ENCODE data around the gene ADAM23. TPM values are rescaled to one million over a fixed set of nuclear protein-coding genes. Genes with fewer than 3 reads are reported as not detected.

ADAM23 gene
- total RNA-seq, 4 donors from 2014 or later, result 0.20 to 3.0 (median 0.65) TPM

GRCh38 chr2:206415618-206416243 lies 27.6 kb upstream of the ADAM23 start:
- WGBS, 2 donors, result 84 to 90% methylated on average over 11 to 13 of the region's 13 CpGs

GRCh38 chr2:206418968-206419367 lies 24.4 kb upstream of the ADAM23 start:
- 75 to 85% methylated on average over 2 of the region's 2 CpGs for WGBS, 2 donors
- no peak for DNase-seq
- no peaks in the 10 kb centered on the region for H3K9me3 ChIP-seq
- no peak for TF ChIP-seq CTCF (IDR thresholded peaks at IDR 0.05)
- TF ChIP-seq POLR2A (IDR thresholded peaks at IDR 0.05), result no peak
- no peak overlapping the region for H3K4me3 ChIP-seq (replicated peaks in 1 of 3)
- H3K36me3 ChIP-seq, result no peaks in the 10 kb centered on the region
- intact Hi-C loops (cut with DNase I), result no loop called here
- no peak overlapping the region for H3K27ac ChIP-seq
- H3K27me3 ChIP-seq, result no peaks in the 10 kb centered on the region
- no peaks in the 10 kb centered on the region for H3K4me1 ChIP-seq

More at GRCh38 chr2:206415618-206416243, 27.6 kb upstream of the ADAM23 start:
- no peaks in the 10 kb centered on the region for H3K36me3 ChIP-seq
- no peak for TF ChIP-seq CTCF (IDR thresholded peaks at IDR 0.05)
- TF ChIP-seq POLR2A (IDR thresholded peaks at IDR 0.05), result no peak
- H3K4me3 ChIP-seq (replicated peaks in 1 of 3), result no peak overlapping the region
- H3K4me1 ChIP-seq, result no peaks in the 10 kb centered on the region
- H3K9me3 ChIP-seq, result no peaks in the 10 kb centered on the region
- no peak for DNase-seq
- no peak overlapping the region for H3K27ac ChIP-seq
- intact Hi-C loops (cut with DNase I), result no loop called here
- H3K27me3 ChIP-seq, result no peaks in the 10 kb centered on the region

GRCh38 chr2:206420721-206421120 lies 22.6 kb upstream of the ADAM23 start:
- Histone ChIP-seq H3K9me3 (no peaks in the 10 kb centered on the region), H3K4me3 (replicated peaks in 1 of 3) (no peak overlapping the region), H3K36me3 (no peaks in the 10 kb centered on the region), H3K27ac (no peak overlapping the region), H3K4me1 (no peaks in the 10 kb centered on the region), H3K27me3 (no peaks in the 10 kb centered on the region)
- WGBS, 2 donors, result 95 to 97% methylated on average over 3 of the region's 3 CpGs
- TF ChIP-seq CTCF (IDR thresholded peaks at IDR 0.05) (no peak), POLR2A (IDR thresholded peaks at IDR 0.05) (no peak)
- no peak for DNase-seq
- intact Hi-C loops (cut with DNase I), result no loop called here

- Histone ChIP-seq H3K4me1 (no peaks in the 10 kb centered on the region), H3K27me3 (no peaks in the 10 kb centered on the region), H3K36me3 (no peaks in the 10 kb centered on the region), H3K27ac (no peak overlapping the region), H3K4me3 (replicated peaks in 1 of 3) (no peak overlapping the region), H3K9me3 (no peaks in the 10 kb centered on the region)
- no peak for TF ChIP-seq POLR2A (IDR thresholded peaks at IDR 0.05)
- DNase-seq, result no peak
- intact Hi-C loops (cut with DNase I), result no loop called here
Measured at GRCh38 chr2:206422493-206422892, 20.8 kb upstream of the ADAM23 start.

GRCh38 chr2:206423147-206423546 lies 20.2 kb upstream of the ADAM23 start:
- intact Hi-C loops (cut with DNase I), result no loop called here
- H3K36me3 ChIP-seq, result no peaks in the 10 kb centered on the region
- 61 to 64% methylated on average over 2 of the region's 2 CpGs for WGBS, 2 donors
- H3K4me1 ChIP-seq, result no peaks in the 10 kb centered on the region
- H3K4me3 ChIP-seq (replicated peaks in 1 of 3), result no peak overlapping the region
- TF ChIP-seq POLR2A (IDR thresholded peaks at IDR 0.05) (no peak), CTCF (IDR thresholded peaks at IDR 0.05) (no peak)
- no peak for DNase-seq
- H3K27me3 ChIP-seq, result no peaks in the 10 kb centered on the region
- H3K9me3 ChIP-seq, result no peaks in the 10 kb centered on the region
- H3K27ac ChIP-seq, result no peak overlapping the region

All from thyroid gland (tissue), 4 donors.